DMS 273 treated with DMSO at 0.1 percent for 48 hours (cell line): Measurements from ENCODE around the gene ETV1.

Experiments used
- DNase-seq: peaks from one replicate; lab custom pipeline; 2025; lab: John Stamatoyannopoulos, UW

ETV1 gene

DNA sequence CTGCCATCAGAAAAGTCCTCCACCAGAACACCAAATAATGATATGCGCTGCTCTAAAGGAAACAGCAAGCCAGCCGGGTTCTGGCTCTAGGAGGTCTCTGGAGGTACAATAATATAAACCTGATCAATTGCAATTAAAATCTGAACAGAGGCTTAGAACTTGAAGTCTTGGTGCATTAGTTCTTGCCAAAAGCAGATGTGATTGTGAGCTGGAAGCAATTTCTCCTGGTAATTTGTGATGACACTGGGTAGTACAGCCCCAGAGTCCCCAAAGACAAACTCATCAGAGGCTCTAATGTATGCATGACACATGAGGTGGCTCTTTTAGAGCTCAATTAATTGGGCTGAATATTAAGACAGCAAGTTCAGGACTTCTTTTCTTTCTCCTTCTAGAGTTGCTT, 3.3 kb downstream of the ETV1 start:
- no peak for DNase-seq

- no peak for DNase-seq
Measured at GRCh38 chr7:13984831-13985685, 4.4 kb downstream of the ETV1 start.

GRCh38 chr7:13984061-13984460, 5.4 kb downstream of the ETV1 start:
- no peak for DNase-seq

DNA sequence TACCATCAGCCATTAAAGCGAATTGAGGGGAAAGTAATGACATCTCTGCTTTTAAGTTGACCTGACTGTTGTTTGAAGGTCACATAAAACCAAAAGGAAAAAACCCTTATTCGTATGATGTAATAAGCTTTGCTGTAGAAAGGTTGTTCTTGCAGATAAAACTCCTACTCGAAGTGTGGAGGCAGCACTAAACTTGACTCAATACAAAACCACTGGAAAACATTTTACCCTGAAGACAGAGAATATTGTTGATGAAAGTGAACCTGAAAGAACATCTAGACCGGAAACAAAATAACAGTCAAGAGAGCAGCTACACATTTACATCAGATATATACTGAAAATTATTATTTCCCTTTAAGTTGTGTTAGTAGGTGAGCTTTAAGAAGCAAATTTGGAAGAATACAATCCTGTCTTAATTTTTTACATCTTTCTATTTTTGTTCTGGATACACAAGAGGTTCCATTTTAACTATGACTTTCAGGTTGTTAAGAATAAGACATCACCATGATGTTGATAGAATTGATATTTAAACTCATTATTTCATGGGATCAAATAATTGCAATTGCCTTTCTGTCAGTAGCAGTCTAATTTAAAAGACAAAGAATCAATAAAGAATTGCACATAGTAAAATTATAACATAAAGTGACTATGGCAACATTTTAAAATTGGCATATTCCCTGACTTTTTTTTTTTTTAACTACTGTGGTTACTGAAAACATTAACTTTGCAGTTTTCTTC, 6.4 kb downstream of the ETV1 start:
- no peak for DNase-seq

GRCh38 chr7:13981070-13981469, 8.4 kb downstream of the ETV1 start:
- DNase-seq, result peak; percentile 3

- DNase-seq, result no peak
Measured at GRCh38 chr7:13980474-13980873, 9.0 kb downstream of the ETV1 start.

- no peak for DNase-seq
Measured at GRCh38 chr7:13979671-13980435, 9.6 kb downstream of the ETV1 start.

GRCh38 chr7:13976594-13976993, 12.9 kb downstream of the ETV1 start:
- no peak for DNase-seq

- DNase-seq, result no peak
Measured at GRCh38 chr7:13965077-13965476, 24.4 kb downstream of the ETV1 start.

DNA sequence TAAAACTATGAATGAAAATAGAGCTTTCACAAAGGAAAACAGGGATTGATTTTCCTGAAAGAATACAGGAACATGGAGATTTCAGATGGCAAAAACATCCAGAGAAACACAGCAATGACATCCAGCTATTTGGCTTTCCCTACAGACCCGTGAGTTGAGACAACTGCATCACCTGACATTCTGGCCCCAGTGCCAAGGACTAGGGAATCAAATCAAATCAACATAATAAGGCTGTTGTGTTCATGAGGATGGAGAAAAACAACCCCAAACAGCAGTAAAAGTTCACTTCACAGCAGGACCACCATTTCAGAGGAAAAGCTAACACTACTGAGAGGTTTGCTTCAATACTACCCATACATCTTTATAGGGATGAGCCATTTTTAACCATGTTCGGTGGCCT, 25.5 kb downstream of the ETV1 start:
- no peak for DNase-seq

DNA sequence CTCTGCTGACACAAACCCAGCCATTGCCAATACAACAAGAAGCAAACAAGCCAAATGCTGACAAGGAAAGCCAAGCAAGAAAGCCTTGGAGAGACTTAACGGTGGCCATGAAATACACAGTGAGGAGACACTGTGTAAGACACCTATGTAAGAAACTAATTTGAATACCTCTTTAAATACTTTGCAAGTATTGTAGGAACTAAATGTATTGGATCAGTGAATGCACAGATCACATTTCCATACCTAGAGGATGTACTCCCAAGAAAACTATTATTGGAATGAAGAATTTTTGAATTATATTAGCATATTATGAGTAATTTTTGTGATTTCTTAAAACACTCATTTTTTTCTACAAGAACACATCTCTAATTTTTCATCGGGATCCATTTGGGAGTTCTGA, 34.0 kb downstream of the ETV1 start:
- DNase-seq, result no peak

DNA sequence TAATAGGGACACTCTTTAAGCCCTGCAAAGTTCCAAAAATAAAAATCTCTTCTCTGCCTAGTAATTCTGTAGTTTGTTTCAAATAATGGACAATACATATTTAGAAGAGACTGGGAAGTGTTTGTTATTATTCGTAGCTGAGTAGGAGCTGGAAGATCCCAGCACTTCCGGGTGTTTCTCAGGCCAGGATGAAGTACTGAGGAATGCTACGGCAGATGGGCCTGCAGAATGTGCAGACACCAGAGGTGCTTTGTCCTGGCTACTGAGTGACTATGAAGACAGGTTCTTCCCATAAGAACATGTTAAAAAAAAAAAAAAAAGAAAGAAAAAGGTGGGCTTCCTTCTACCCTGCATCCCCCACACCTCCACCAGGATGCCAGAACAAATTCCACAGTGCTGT, 36.1 kb downstream of the ETV1 start:
- no peak for DNase-seq

GRCh38 chr7:13952921-13953320, 36.5 kb downstream of the ETV1 start:
- no peak for DNase-seq

- DNase-seq, result no peak
Measured at GRCh38 chr7:13949939-13950338, 39.5 kb downstream of the ETV1 start.

DNA sequence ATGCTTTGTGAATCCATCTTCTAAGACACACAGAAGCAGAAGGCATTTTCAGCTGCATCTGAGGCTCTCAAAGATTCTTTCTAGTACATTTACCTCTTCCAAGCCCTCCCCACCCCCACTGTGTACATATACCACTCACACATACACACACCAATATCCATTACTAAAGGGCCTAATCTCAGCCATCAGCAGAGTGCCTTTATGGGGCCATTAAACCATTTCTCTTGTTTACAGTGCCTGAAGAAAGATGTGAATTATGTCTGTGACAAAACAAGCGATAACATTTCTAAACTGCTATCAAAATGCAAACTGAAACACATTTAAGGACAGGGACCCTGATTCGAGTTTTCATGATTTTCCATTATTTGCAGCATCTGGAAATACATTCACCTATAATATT, 40.0 kb downstream of the ETV1 start:
- no peak for DNase-seq

DNA sequence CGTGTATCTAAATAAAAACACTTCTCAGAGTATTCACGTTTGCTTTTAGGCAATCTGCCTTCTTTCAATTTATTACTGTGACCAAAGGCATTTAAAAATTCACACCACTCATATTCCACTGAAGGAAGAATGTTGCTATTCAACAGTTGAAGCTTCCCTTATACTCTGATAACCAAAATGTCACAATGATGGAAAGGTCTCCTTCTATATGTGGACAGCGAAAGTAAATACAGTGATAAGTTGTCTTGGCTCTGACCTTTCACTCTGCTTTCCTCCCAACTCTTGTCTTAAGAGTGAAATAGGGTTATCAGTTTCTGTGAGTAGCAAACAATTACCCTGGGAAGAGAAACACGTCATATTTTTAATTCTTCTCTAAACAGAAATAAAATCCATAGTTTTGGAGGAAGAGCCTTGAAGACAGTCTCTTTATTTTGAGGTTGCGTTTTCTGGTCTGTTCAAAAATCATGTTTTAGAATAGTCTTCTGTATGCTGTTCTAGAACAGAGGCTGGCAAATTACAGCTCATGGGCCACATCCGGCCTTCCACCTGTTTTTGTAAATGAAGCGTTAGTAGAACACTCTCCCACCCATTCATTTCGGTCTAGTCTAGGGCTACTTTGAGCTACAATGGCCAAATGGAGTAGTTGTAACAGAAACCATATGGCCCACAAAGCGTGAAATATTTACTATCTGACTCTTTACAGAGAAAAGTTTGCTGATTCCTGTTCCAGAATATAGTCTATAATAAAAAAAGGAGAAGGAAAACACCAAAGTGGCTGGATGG, 41.3 kb downstream of the ETV1 start:
- no peak for DNase-seq

DNA sequence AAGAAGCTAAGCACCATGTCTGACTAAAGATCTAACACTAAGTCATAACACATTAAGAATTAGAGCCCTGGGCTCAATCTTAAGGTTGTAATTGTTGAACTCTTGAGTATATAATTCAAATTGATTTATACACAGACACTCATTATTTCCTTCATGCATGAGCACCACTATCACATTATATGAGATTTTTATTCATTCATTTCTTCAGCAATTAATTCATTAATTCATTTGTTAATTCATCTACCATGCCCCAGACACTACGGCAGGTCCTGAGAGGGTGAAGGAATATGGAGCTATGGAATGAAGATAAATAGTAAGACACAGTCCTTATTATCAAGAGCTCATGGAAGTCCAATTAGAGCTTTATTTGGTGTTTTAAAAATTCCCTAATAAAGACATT, 41.9 kb downstream of the ETV1 start:
- DNase-seq, result no peak

DNA sequence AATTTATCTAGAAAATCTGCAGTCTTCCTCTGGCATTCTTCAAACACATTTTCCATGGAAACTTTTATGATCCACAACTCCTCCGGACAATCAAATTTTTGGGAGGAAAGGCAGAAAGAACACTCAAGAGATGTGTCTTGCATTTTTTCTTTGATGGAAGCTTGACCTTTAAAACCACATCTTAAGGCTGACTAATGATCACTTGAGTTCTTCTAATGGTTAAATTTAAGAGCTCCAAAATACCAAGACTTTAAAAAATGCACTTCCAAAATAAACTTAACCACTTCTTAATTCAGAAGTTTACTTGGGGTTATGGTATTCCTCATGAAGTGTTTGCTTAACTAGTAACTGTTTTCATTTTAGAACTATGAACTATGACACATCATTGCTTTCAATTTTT, 43.3 kb downstream of the ETV1 start:
- DNase-seq, result no peak

DNA sequence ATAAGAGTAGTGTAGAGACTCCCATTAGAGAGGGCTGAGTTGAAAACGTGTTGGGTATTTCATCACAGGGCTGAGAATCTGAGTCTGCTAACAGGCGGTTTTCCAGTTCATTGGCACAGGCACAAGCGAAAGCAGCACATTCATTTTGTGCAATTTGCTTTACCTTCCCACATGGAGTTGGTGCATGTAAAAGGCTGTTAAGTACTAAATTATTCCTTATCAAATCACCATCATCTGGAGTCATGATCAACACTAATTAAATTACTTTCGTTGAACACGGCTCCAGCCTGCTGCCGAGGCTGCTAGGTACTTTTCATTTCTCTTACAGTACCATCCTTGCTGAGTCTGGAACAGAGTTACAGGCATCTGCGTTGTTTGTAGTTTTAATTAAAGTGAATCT, 43.8 kb downstream of the ETV1 start:
- peak; percentile 33 for DNase-seq

DNA sequence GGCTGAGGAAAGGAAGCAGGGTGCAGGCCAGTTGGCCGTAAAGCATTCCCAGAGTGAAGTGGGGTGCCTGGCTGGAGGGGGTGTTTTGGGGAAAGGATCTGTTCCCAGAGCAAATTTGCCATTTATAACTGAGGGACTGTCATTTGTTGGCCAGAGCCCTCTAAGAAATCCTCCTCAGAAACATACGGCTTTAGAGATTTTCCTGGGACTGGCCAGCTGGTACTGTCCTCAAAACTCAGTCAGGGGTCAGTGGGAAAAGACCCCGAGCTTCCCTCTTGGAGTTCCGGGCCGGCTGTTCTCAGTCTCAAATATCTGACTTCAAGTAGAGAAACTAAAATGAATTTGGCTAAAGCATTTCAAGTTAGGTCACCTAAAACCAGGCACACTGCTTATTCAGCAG, 55.9 kb downstream of the ETV1 start:
- DNase-seq, result no peak

DNA sequence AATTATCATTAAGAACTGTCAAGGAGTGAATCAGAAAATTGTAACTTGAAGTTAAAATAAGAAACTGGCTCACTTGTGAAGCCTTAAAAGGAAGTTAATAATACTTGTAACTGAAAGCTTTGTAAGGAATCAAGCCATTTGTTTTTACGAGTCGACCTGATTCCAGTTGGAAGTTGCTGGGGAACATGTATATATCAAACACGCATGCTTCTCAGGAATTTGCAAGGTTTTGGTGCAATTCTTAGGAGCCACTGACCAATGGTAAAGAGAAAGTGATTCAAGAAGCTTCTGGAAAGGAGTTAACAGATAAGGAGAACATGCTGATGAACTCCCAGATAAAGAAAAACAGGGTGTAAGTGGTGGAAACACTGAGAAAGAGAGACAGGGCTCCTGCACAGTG, 56.4 kb downstream of the ETV1 start:
- DNase-seq, result no peak

- DNase-seq, result no peak
Measured at GRCh38 chr7:13932131-13932530, 57.3 kb downstream of the ETV1 start.
